Fibroblast of skin of abdomen (primary cell): Measurements from ENCODE around the gene C22orf31.

Source experiments
- DNase-seq: peaks from one replicate; pipeline ENCODE4 v3.0.0-alpha.2; 2013

Gene C22orf31

DNA sequence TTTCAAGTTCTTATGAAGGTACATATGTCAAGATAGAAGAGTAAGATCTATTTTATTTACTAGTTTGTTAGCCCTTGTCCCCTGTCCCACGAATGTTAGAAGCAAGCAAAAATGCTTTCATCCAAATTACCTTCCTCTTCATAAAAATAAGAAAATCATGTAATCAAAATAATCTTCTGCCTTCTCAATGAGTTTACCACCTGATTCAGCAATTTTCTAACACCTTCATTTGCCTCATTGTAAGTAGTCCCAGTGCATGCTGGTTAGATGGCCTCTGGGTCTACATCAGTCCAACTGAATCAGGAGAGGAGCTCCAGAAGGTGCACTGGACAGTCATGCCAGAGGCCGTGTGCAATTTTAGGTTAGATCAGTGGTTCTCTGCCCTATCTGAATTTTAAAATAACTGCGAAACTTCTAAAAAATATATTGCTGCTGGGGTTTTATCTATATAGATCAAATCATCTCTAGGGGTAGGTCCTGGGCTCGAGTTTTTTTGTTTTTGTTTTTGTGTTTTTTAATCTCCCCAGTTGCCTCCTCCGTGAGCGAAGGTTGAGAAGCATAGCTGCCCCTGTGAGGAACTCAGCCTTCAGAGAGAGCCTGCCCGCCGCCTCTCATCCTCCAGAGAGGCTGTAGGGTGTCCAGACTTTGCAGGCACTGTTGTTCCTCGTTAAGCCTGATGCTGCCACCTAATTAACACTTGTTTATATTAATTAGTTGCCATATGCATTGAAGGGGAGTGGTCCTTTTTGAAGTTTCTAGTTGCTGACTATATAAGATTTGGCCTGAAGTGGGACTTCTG is 32.2 kb downstream of the C22orf31 start:
- DNase-seq, result no peak

DNA sequence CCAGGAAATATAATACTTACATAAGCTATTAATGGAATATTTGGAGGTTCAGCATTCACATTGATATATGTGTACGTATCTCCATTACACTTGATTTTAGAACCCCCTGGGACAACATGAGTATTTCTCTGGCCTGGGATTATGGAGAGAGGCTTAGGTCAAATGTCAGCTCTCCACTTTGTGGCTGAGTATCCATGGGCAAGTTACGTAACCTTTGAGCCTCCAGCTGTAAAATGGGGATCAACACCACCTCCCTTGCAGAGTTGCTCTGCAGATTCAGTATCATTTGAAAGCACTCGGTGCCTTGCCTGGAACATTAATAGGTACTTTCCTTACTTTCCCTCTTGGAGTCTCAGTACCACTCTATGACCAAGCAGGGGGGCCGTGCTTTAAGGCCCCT is 33.2 kb downstream of the C22orf31 start:
- DNase-seq, result no peak

DNA sequence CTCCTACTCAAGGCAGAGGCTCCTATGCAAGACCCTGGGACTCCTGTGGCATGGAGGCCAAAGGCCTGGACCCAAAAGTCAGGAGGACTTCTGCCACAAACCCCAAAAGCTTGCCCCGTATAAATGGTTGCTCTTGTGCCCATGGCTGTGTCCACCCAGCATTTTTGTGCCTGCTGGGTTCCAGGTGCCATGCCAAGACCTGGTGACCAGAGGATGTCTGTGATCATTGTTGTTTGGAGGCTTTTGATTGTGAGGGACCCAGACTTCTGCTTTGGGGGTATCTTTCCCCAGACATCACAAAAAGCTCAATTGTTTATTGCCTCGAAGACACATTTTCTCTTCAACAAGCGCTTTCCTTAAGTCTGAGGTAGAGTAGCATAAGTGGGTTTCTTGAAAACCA is 35.1 kb downstream of the C22orf31 start:
- DNase-seq, result no peak

- DNase-seq, result no peak
Observed at GRCh38 chr22:29023172-29023796, 38.3 kb downstream of the C22orf31 start.

DNA sequence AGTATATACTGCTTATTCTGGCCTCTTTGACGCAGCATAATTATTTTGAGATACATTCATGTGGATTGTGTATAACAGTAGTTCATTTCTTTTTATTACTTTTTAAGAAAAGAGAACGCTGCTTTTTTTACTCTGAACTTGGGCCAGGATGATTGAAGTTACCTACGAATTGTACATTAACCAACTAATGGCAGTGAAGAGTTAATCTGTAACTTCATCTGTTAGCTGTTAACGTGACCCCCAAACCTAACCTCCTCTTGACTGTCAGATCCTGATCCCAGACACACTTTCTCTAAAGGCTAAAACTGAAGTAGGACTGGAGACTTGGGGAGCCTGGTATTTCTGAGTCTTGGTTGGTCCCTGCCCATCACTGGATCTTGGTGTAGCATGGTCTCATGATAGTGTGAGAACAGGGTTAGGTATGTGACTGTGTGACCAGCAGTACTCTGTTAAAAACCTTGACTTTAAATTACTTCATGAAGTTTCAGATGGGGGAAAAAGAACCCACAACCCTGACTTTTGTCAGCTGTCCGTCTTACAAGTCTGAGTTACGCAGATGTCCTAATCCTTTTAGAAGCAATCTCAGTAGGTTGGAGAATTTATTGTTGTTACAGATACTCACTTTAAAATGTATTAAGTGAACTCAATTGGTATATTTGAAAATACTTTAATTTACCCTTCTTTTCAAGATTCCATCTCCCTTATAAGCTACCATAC is 39.4 kb downstream of the C22orf31 start:
- no peak for DNase-seq

DNA sequence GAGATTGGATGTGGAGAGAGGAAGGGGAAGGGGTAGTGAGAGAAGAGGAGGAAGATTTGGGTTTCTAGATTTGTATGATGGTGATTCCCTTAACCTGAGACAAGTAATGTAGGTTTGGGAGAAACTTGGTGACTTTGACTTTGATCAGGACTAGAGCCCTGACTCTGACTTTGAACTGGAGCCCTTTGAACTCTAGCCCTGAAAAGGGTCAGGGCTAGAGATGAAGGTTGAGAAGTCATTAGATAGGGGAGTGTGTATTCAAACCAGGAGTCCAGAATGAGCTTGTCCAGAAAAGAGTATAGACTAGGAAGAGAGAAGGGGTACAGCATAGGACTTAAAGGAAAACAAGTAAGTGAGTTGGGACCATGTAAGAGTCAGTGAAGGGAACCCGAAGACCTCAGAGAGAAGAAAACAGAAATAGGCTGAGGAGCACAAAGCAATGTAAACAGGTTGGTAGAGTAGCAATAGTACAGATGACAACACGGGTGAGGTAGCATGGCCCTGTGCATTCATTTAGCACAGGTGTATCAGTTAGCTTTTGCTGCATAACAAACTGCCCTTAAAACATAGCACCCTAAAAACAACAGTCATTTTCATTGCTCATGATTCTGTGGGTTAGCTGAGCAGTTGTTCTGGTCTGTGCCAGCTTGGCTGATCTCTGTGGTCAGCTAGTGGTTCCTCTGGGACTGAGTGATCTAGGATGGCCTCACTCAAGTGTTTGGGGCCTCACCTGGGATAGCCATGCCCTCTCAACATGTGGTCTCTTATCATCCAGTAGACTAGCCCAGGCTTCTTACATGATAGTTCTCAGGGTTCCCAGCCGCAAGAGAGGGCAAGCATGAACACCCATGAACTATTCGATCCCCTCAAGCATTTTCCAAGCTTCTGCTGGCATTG is 43.1 kb downstream of the C22orf31 start:
- no peak for DNase-seq

- no peak for DNase-seq
Observed at GRCh38 chr22:29016067-29016938, 45.3 kb downstream of the C22orf31 start.

DNA sequence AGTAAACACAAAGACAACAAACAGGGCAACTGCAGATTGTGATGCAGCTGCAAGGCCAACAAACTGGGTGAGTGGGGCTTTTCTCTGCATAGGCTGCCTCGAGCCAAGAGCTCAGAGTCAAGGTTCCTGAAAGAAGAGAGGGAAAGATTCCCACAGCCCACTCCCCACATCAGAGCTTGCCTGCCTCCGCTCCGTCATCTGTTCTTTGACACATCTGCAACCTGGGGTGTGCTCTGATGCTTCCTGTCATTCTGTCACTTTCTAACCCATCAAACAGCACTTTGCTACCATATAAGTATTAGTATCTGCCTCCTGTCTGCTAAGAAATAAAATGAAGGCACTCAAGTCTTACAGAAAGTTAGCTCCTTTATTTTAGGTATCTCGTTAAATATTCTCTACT is 46.9 kb downstream of the C22orf31 start:
- DNase-seq, result no peak

- DNase-seq, result no peak
Observed at GRCh38 chr22:29014293-29014692, 47.3 kb downstream of the C22orf31 start.

DNA sequence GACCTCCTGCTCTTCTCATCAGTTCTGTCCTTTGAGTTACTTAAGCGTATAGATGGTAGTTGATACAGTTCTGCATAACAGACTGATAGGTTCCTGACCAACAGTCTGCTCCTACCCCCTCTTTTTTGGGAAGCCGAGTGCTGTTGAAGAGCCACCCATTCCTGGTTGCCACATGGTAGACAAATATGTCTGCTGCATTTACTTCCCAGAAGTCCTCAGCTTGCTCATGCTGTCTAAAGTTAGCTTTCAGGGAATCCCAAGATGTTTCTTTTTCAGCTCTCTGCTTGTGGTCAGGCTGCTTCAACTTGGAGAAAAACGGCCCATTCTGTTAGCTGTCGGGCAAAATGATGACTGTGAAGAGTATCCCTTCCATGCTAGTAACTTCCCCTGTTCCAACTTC is 48.7 kb downstream of the C22orf31 start:
- no peak for DNase-seq

GRCh38 chr22:29012101-29012433 is 49.6 kb downstream of the C22orf31 start:
- no peak for DNase-seq

DNA sequence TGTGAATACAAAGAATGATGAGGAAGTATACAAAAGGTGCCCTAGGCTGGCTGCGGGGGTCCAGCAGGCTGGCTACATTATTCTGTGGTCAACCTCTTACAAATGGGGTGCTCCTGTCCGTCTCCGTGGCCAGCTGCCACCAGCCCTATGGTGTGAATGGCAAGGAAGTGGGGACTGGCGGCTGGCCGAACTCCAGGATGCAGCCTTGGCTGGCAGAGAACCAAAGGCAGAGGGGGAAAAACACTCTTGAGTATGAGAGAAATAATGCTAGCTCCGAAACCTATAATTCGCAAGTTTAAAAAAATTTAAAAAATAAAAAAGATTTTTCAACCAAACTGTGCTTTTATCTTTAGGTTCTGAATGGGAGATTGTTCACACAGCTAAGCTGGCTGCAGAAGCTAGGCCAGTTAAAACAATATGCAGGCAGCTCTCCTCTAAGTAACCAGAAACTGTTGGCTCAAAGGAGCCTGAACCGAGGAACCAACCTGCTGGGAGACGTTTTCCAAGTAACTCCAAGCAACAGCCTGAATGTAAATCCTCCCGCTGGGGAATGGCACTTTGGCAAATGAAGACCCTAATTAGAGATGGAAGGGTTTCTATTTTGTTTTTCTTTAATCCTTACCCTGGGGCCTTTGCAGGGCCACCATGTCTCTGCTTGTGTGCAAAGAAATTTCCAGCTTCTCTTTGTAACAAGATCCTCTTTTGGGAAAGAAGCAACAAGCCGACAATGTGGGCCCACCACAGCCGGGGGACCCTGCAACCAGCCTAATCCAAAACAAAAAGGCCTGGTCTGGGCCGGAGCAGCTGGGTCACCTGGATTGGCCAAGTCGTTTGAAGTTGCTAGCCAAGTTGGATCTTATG is 50.2 kb downstream of the C22orf31 start:
- DNase-seq, result no peak

DNA sequence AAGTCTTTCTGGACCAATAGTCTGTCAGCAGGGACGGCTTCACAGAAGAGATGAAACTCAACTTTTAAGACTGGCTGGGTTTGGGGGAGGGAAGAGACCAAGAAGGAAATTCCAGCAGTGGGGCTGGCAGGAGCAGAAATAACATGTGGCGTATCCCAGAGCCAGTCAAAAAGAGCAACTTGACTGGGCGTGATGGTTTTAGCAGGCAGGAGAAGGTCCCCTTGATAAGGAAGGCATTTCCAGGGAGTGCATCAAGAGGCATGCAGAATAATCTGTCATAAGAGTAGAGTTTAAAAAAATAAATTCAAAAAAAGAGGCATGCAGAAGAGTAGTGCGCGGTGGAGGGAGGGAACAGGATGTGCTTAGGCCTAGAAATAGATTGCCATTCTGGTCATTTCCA is 52.5 kb downstream of the C22orf31 start:
- no peak for DNase-seq
